Measurements from ENCODE around the gene COL25A1.

The COL25A1 gene

DNA sequence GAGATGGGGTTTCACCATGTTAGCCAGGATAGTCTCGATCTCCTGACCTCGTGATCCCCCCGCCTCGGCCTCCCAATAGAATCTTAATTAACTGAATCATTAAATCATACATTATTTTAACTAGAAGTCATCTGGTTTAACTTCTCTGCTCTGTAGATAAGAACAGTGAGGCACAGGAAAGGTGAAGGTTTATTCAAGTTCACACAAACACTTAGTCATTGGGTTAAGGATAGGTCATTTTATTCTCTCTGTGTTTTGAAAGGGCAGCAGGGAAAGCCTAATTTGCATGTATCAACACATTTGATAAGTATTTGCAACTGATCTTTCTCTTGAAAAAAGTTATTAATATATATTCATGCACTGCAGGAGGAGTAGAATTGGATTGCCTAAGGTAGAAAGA lies 538.5 kb downstream of the COL25A1 start:
- DNase-seq (ENCODE audit: low read depth, low spot score), result no peak
- no peak overlapping the region for H3K4me3 ChIP-seq (ENCODE audit: low read depth, low read length)
- no peak for TF ChIP-seq CTCF (IDR thresholded peaks at IDR 0.05; ENCODE audit: low read depth, low read length)
- in situ Hi-C loops (cut with HindIII; ENCODE audit: low sequenced_read_pairs), result no loop called here

- no peak for DNase-seq (ENCODE audit: low read depth, low spot score)
- H3K4me3 ChIP-seq (ENCODE audit: low read depth, low read length), result peak overlapping the region; percentile 45
- in situ Hi-C loops (cut with HindIII; ENCODE audit: low sequenced_read_pairs), result no loop called here
- TF ChIP-seq CTCF (IDR thresholded peaks at IDR 0.05; ENCODE audit: low read depth, low read length), result no peak
These were observed 539.2 kb downstream of the COL25A1 start for GRCh38 chr4:108763226-108763593.

DNA sequence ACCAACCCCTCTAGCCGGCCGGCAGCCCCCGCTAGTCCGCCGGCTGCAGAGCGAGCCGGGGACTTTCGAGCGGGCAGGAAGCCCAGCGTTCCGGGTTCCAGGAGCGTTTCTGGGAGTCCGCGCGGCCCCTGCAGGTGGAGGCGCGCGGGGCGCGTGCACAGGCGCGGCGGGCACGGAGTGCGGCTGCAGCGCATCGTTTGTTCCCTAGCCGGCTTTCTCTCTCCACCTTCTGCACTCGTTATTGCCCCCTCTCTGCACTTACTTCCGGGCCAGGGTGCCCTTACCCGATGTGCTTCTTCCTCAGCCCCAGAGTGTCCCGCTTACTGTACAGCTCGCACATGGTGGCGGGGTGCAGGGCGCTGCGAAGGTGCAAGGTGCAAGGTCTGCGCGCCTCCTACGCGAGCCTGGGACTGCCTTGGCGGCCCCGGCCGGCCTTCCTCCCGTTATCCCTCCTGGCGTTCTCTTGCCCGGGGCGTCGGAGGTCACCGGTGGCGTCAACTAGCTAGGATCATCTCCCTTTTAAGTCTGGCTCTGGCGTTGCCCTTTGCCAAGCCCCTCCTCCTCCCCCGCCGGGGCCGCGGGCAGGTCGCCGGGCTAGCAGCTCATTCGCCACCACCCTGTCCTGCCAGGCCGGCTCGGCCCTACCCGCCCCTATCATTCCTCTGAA lies 539.8 kb downstream of the COL25A1 start, which contains the start of gene ETNPPL:
Gene ETNPPL, minus strand, starts transcription at position 495 of the 667 bp plus-strand sequence. Its CDS starts 155 bp downstream, at position 340.
- peak; percentile 3 for TF ChIP-seq CTCF (IDR thresholded peaks at IDR 0.05; ENCODE audit: low read depth, low read length)
- in situ Hi-C loops (cut with HindIII; ENCODE audit: low sequenced_read_pairs), result no loop called here
- peak within 1 kb of the TSS; percentile 45 for H3K4me3 ChIP-seq (ENCODE audit: low read depth, low read length)
- DNase-seq (ENCODE audit: low read depth, low spot score), result no peak
